ENCODE measurements around the gene COQ10A.

COQ10A gene

DNA sequence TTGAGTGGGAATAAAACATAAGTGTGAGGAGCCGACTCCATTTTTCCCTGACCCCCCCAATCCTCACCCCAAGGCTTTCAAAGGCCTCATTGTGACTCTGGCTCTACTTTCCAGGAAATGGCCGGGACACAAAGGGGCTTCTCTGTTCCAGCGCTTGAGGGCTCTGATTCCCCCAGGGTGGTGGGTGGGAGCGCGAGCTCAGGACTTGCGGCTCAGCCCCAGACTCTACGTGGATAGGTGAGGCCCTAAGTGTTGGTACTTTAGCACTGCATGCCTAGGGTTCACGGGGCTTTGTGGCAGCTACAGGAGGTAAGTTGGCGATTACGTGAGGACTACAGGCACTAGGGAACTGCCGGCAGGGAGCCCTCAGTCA, 48.5 kb downstream of the COQ10A start:
- Histone ChIP-seq H3K27me3 (ENCODE audit: insufficient read depth, low read depth, severe bottlenecking) (no peaks in the 10 kb centered on the region), H3K9me3 (ENCODE audit: severe bottlenecking) (no peaks in the 10 kb centered on the region), H3K4me3 (ENCODE audit: low read depth, low read length) (peak overlapping the region; percentile 89), H3K36me3 (peaks cover 49% of the 10 kb centered on the region), H3K27ac (peak overlapping the region; percentile 79)
- no peak for TF ChIP-seq CTCF (IDR thresholded peaks at IDR 0.05; ENCODE audit: low read depth, low read length)
- peak; percentile 10 for DNase-seq

DNA sequence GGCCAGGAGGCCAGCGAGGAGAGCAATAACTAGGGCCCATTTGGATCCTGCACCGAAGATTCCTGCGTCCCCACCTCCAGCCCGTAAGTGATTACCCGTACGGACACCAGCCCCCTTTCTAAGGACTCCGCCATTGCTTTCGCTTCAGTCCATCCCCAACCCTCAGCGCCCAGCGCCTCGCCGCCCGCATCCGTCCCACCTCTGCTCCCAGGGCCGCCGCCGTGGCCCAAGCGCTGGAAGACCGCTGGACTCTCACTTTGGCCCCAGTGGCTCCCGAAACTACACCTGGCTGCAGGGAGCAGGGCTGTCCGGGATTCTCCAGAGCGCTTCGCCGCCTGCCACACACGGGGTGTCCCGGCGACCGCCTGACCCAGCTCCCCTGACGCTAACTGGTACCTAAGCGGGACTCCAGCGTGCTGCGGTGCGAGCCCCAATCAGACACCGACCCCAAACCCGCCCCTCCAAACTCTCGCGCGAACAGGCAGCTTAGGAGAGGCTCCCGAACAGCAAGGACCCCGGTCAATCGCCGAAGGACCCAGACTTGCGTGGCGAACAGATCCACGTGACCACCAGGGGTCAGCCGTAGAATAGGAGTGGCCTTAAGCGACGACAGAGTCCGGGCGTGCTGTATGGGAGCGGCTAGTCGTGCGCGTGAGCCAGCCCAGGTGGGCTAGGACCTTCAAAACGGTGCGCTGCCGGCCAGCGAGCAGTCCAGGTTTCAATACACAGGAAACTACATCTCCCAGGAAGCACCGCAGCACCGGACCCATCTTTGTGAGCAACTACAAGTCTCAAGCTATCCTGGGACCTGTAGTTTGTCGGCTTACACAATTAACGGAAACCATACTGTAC, 49.1 kb downstream of the COQ10A start, which contains the start of gene CNPY2:
TSS of gene CNPY2 (minus strand) at position 367 of the 852 bp plus-strand sequence. CDS start 771 bp downstream, outside the sequence.
- peak; percentile 41; the same call in 1 of the 2 replicates for TF ChIP-seq CTCF (IDR thresholded peaks at IDR 0.05; ENCODE audit: low read depth, low read length)
- H3K36me3 ChIP-seq = peaks cover 45% of the 10 kb centered on the region
- no peaks in the 10 kb centered on the region for H3K27me3 ChIP-seq (ENCODE audit: insufficient read depth, low read depth, severe bottlenecking)
- peak within 1 kb of the TSS; percentile 79 for H3K27ac ChIP-seq
- no peaks in the 10 kb centered on the region for H3K9me3 ChIP-seq (ENCODE audit: severe bottlenecking)
- H3K4me3 ChIP-seq (ENCODE audit: low read depth, low read length) = peak within 1 kb of the TSS; percentile 89
- peak; percentile 99 for DNase-seq

GRCh38 chr12:56317675-56318074, 50.9 kb downstream of the COQ10A start:
- H3K36me3 ChIP-seq = peaks cover 43% of the 10 kb centered on the region

More at GRCh38 chr12:56317675-56318074, 50.9 kb downstream of the COQ10A start:
- TF ChIP-seq CTCF (IDR thresholded peaks at IDR 0.05; ENCODE audit: low read depth, low read length) = peak; percentile 13; the same call in 1 of the 2 replicates
- no peak overlapping the region for H3K27ac ChIP-seq
- H3K4me3 ChIP-seq (ENCODE audit: low read depth, low read length) = no peak overlapping the region
- H3K9me3 ChIP-seq (ENCODE audit: severe bottlenecking) = no peaks in the 10 kb centered on the region
- DNase-seq = peak; percentile 19
- H3K27me3 ChIP-seq (ENCODE audit: insufficient read depth, low read depth, severe bottlenecking) = no peaks in the 10 kb centered on the region
